Tibial artery (tissue), 4 donors: ENCODE results near the gene CAPN15.

Experiments used
- DNase-seq, 2 donors: peaks; one replicate each; pipeline ENCODE4 v3.0.0-alpha.2; 2019
- H3K27ac ChIP-seq, 2 donors: fragments of 200-600 bp; sonication (generic) in 1 of 2; 1 replicate in 1 of 2; 2 replicates in 1 of 2; pipeline ENCODE4 v1.5.1; 2018 to 2019; ENCODE audit warnings: mild to moderate bottlenecking in 1 of 2
- H3K27me3 ChIP-seq, 2 donors: fragments of 200-600 bp; sonication (generic) in 1 of 2; one replicate each; pipeline versions ENCODE4 v1.5.1 to v1.6.0; 2016 to 2019
- H3K36me3 ChIP-seq, 3 donors: fragments of 200-600 bp; sonication (generic) in 2 of 3; one replicate each; pipeline ENCODE4 v1.5.1; 2016 to 2019; ENCODE audit warnings: mild to moderate bottlenecking in 2 of 3
- H3K4me1 ChIP-seq, 4 donors: fragments of 200-600 bp; sonication (generic) in 2 of 4; 1 replicate in 3 of 4; 2 replicates in 1 of 4; pipeline ENCODE4 v1.5.1; 2016 to 2019
- H3K4me3 ChIP-seq, 2 donors: fragments of 200-600 bp; sonication (generic) in 1 of 2; 1 replicate in 1 of 2; 2 replicates in 1 of 2; pipeline ENCODE4 v1.5.1; 2018 to 2019; ENCODE audit warnings: mild to moderate bottlenecking in 2 of 2
- H3K9me3 ChIP-seq, 3 donors: fragments of 200-600 bp; sonication (generic) in 1 of 3; one replicate each; pipeline ENCODE4 v1.5.1; 2016 to 2019
- CTCF ChIP-seq, 2 experiments: fragments of 200-600 bp in 1 of 2; fragments of 450-650 bp in 1 of 2; IDR thresholded peaks; one replicate each; pipeline ENCODE4 v1.5.1; 2017 to 2019; ENCODE audit warnings: antibody characterized with exemption in 2 of 2, mild to moderate bottlenecking in 1 of 2, moderate library complexity in 1 of 2
- intact Hi-C: fragments of 100-400 bp; cut with DNase I; formaldehyde crosslinking; loops from one replicate; pipeline ENCODE4 v1.15.0; 2023; ENCODE audit warnings: low total_unique reads

CAPN15 gene

GRCh38 chr16:524274-525040 is 3.1 kb upstream of the CAPN15 start:
- TF ChIP-seq CTCF (IDR thresholded peaks at IDR 0.05) = no peak
- intact Hi-C loops = no loop called here
- Histone ChIP-seq H3K9me3 (no peaks in the 10 kb centered on the region), H3K36me3 (peaks cover 9 to 22% (median 17%) of the 10 kb centered on the region in 3 donors), H3K4me3 (no peak overlapping the region), H3K4me1 (peaks cover 0 to 45% (median 33%) of the 10 kb centered on the region in 4 donors), H3K27me3 (no peaks in the 10 kb centered on the region), H3K27ac (no peak overlapping the region)
- DNase-seq = no peak

GRCh38 chr16:525123-525519 is 2.4 kb upstream of the CAPN15 start:
- TF ChIP-seq CTCF (IDR thresholded peaks at IDR 0.05) = no peak
- H3K36me3 ChIP-seq = peaks cover 5 to 21% (median 10%) of the 10 kb centered on the region in 3 donors
- intact Hi-C loops = no loop called here
- H3K4me1 ChIP-seq = peaks cover 0 to 52% (median 38%) of the 10 kb centered on the region in 4 donors
- H3K4me3 ChIP-seq = no peak overlapping the region
- DNase-seq = no peak
- no peaks in the 10 kb centered on the region for H3K9me3 ChIP-seq
- no peaks in the 10 kb centered on the region for H3K27me3 ChIP-seq
- peak overlapping the region in 1 of 2 donors; percentile 96 for H3K27ac ChIP-seq

GRCh38 chr16:525520-526180 is 1.9 kb upstream of the CAPN15 start:
- TF ChIP-seq CTCF (IDR thresholded peaks at IDR 0.05) = no peak
- Histone ChIP-seq H3K27ac (peak overlapping the region; percentile 96 to 98), H3K36me3 (peaks cover 0 to 16% (median 5%) of the 10 kb centered on the region in 3 donors), H3K4me3 (peak overlapping the region; percentile 69 to 79), H3K9me3 (no peaks in the 10 kb centered on the region), H3K4me1 (peaks cover 0 to 57% (median 38%) of the 10 kb centered on the region in 4 donors), H3K27me3 (no peaks in the 10 kb centered on the region)
- no peak for DNase-seq
- intact Hi-C loops = no loop called here

- Histone ChIP-seq H3K9me3 (no peaks in the 10 kb centered on the region), H3K27ac (peak overlapping the region; percentile 96 to 98), H3K36me3 (peaks cover 0 to 8% (median 0%) of the 10 kb centered on the region in 3 donors), H3K4me3 (peak overlapping the region; percentile 69 to 79), H3K4me1 (peaks cover 0 to 59% (median 38%) of the 10 kb centered on the region in 4 donors), H3K27me3 (no peaks in the 10 kb centered on the region)
- DNase-seq = peak in 1 of 2 donors; percentile 74
- intact Hi-C loops = no loop called here
- no peak for TF ChIP-seq CTCF (IDR thresholded peaks at IDR 0.05)
Observed at GRCh38 chr16:526181-527014, 1.1 kb upstream of the CAPN15 start.
